Measurements from ENCODE around the gene API5. TPM values are rescaled to one million over a fixed set of nuclear protein-coding genes. Genes with fewer than 3 reads are reported as not detected.
A peak's percentile ranks its signal among the peaks of the same experiment; 100 is the strongest.

Gene API5
- total and polyA plus RNA-seq, 10 of the 15 experiments (the other 5 are each of a cell fraction or from before 2014, with no cell fraction given) = 52.0 to 193 (median 106) TPM

GRCh38 chr11:43311791-43312607, at the start of gene API5 (continued):
- TF ChIP-seq, protein P1, sequence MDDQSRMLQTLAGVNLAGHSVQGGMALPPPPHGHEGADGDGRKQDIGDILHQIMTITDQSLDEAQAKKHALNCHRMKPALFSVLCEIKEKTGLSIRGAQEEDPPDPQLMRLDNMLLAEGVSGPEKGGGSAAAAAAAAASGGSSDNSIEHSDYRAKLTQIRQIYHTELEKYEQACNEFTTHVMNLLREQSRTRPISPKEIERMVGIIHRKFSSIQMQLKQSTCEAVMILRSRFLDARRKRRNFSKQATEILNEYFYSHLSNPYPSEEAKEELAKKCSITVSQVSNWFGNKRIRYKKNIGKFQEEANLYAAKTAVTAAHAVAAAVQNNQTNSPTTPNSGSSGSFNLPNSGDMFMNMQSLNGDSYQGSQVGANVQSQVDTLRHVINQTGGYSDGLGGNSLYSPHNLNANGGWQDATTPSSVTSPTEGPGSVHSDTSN (IDR thresholded peaks at IDR 0.05; ENCODE audit: insufficient replicate concordance, low read depth, low read length) = peak; percentile 79
- peak; percentile 86 for TF ChIP-seq SIN3A (IDR thresholded peaks at IDR 0.05; ENCODE audit: low read depth, low read length)
- TF ChIP-seq GATAD2B (conservative IDR thresholded peaks at IDR 0.05; ENCODE audit: low read depth) = peak; percentile 60
- peak; percentile 96 to 99 for TF ChIP-seq EGR1 (IDR thresholded peaks at IDR 0.05; ENCODE audit: borderline replicate concordance in 1 of 2, low read depth in 2 of 2, low read length in 2 of 2)
- peak; percentile 67 for TF ChIP-seq DPF2 (IDR thresholded peaks at IDR 0.05)
- TF ChIP-seq, protein P2, sequence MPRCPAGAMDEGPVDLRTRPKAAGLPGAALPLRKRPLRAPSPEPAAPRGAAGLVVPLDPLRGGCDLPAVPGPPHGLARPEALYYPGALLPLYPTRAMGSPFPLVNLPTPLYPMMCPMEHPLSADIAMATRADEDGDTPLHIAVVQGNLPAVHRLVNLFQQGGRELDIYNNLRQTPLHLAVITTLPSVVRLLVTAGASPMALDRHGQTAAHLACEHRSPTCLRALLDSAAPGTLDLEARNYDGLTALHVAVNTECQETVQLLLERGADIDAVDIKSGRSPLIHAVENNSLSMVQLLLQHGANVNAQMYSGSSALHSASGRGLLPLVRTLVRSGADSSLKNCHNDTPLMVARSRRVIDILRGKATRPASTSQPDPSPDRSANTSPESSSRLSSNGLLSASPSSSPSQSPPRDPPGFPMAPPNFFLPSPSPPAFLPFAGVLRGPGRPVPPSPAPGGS (IDR thresholded peaks at IDR 0.05; ENCODE audit: borderline replicate concordance, insufficient read depth, low read depth, low read length, poor library complexity, severe bottlenecking) = no peak
- TF ChIP-seq BACH1 (IDR thresholded peaks at IDR 0.05; ENCODE audit: borderline replicate concordance) = peak; percentile 36; the same call in 1 of the 2 replicates
- peak; percentile 76; the same call in 1 of the 2 replicates for TF ChIP-seq MXI1 (IDR thresholded peaks at IDR 0.05; ENCODE audit: low read depth, low read length)
- no peak for TF ChIP-seq SP1 (IDR thresholded peaks at IDR 0.05; ENCODE audit: low read depth, low read length)
- peak; percentile 63; the same call in 1 of the 2 replicates for TF ChIP-seq NBN (IDR thresholded peaks at IDR 0.05)
- TF ChIP-seq ESRRA (IDR thresholded peaks at IDR 0.05; ENCODE audit: low read length) = peak; percentile 55; the same call in 1 of the 2 replicates
- TF ChIP-seq TCF12 (IDR thresholded peaks at IDR 0.05; ENCODE audit: low read depth, low read length) = peak; percentile 83; the same call in 1 of the 2 replicates
- TF ChIP-seq IRF4 (IDR thresholded peaks at IDR 0.05; ENCODE audit: low read depth, low read length) = peak; percentile 48; the same call in 1 of the 2 replicates
- TF ChIP-seq IKZF2 (IDR thresholded peaks at IDR 0.05) = no peak; a peak in 1 of 4 replicates
- 0 out of 2 replicates have a peak, but pooled peaks have one; percentile 61 for TF ChIP-seq FOXM1 (IDR thresholded peaks at IDR 0.05; ENCODE audit: low read depth, low read length)
- TF ChIP-seq ZNF207 (IDR thresholded peaks at IDR 0.05; ENCODE audit: borderline replicate concordance) = peak; percentile 68; the same call in 1 of the 2 replicates
- no peak for TF ChIP-seq KDM1A (IDR thresholded peaks at IDR 0.05; ENCODE audit: borderline replicate concordance)
- TF ChIP-seq MYC (IDR thresholded peaks at IDR 0.05; ENCODE audit: insufficient read depth, insufficient read length, insufficient replicate concordance, low read length, severe bottlenecking) = no peak
- TF ChIP-seq HDGF (IDR thresholded peaks at IDR 0.05) = no peak; the same call in 1 of the 2 replicates
- TF ChIP-seq RUNX3 (IDR thresholded peaks at IDR 0.05; ENCODE audit: low read length) = peak; percentile 91
